ACC112 (cell line): Measurements from ENCODE around the gene CCDC88A.

Experiments
- H2AFZ ChIP-seq: fragments of 200-600 bp; sonication (generic); one replicate; pipeline ENCODE4 v1.6.0; 2017; ENCODE audit warnings: antibody characterized with exemption, low read length; ENCODE audit not compliant: unreplicated experiment
- H3K27ac ChIP-seq: fragments of 200-600 bp; sonication (generic); 2 replicates; pipeline ENCODE4 v1.5.1; 2014; ENCODE audit warnings: low read depth, mild to moderate bottlenecking, antibody characterized with exemption, low read length, moderate library complexity
- H3K27me3 ChIP-seq: fragments of 200-600 bp; sonication (generic); 2 replicates; pipeline ENCODE4 v1.6.1; 2014; ENCODE audit warnings: mild to moderate bottlenecking, antibody characterized with exemption, low read length, moderate library complexity, mixed read lengths; ENCODE audit not compliant: insufficient read depth
- H3K36me3 ChIP-seq: fragments of 200-600 bp; sonication (generic); 2 replicates; pipeline ENCODE4 v1.6.1; 2016; ENCODE audit warnings: mild to moderate bottlenecking, antibody characterized with exemption, low read length, moderate library complexity, mixed read lengths; ENCODE audit not compliant: insufficient read depth
- H3K4me1 ChIP-seq: fragments of 200-600 bp; sonication (generic); one replicate; pipeline ENCODE4 v1.6.1; 2016; ENCODE audit warnings: low read length, mixed read lengths; ENCODE audit not compliant: insufficient read depth, unreplicated experiment, control insufficient read depth
- H3K4me3 ChIP-seq: fragments of 200-600 bp; sonication (generic); 2 replicates; pipeline ENCODE4 v1.5.1; 2014; ENCODE audit warnings: mild to moderate bottlenecking, low read depth, low read length
- H3K79me2 ChIP-seq: fragments of 200-600 bp; sonication (generic); one replicate; pipeline ENCODE4 v1.6.0; 2016; ENCODE audit warnings: low read length; ENCODE audit not compliant: control insufficient read depth, unreplicated experiment, insufficient read depth

The CCDC88A gene

GRCh38 chr2:55239656-55240222 is 179.9 kb downstream of the CCDC88A start:
- Histone ChIP-seq H3K36me3 (peaks cover 31% of the 10 kb centered on the region), H3K79me2 (peaks cover 10% of the 10 kb centered on the region), H2AFZ (no peak overlapping the region), H3K4me3 (no peak overlapping the region), H3K27me3 (no peaks in the 10 kb centered on the region), H3K27ac (no peak overlapping the region), H3K4me1 (peaks cover 5% of the 10 kb centered on the region)
